Measurements from ENCODE around the gene PKLR.

DNA sequence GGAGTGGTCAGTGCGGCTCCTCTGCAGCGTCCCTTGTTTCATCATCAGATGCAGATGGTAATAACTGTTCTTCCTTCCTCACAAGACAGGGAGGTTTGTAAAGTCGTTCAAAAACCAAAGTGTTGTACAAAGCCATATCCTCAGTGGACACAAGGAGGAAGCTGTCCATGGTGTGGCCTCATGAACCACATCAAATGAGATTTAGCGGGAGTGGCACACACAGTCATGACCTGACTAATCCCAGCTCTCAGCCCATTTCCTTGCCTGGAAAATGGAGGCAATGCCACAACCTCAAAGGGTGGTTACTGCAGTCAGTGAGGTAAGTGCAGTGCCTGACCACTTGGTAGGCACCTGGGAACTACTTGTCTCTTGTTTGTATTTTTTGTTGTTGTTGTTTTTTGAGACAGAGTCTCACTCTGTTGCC, 59.4 kb downstream of the PKLR start:
- TF ChIP-seq, protein P1, sequence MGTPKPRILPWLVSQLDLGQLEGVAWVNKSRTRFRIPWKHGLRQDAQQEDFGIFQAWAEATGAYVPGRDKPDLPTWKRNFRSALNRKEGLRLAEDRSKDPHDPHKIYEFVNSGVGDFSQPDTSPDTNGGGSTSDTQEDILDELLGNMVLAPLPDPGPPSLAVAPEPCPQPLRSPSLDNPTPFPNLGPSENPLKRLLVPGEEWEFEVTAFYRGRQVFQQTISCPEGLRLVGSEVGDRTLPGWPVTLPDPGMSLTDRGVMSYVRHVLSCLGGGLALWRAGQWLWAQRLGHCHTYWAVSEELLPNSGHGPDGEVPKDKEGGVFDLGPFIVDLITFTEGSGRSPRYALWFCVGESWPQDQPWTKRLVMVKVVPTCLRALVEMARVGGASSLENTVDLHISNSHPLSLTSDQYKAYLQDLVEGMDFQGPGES (IDR thresholded peaks at IDR 0.05; ENCODE audit: low read depth, low read length), result no peak
- TF ChIP-seq, protein P2, sequence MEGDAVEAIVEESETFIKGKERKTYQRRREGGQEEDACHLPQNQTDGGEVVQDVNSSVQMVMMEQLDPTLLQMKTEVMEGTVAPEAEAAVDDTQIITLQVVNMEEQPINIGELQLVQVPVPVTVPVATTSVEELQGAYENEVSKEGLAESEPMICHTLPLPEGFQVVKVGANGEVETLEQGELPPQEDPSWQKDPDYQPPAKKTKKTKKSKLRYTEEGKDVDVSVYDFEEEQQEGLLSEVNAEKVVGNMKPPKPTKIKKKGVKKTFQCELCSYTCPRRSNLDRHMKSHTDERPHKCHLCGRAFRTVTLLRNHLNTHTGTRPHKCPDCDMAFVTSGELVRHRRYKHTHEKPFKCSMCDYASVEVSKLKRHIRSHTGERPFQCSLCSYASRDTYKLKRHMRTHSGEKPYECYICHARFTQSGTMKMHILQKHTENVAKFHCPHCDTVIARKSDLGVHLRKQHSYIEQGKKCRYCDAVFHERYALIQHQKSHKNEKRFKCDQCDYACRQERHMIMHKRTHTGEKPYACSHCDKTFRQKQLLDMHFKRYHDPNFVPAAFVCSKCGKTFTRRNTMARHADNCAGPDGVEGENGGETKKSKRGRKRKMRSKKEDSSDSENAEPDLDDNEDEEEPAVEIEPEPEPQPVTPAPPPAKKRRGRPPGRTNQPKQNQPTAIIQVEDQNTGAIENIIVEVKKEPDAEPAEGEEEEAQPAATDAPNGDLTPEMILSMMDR (IDR thresholded peaks at IDR 0.05), result no peak
